ENCODE results near the gene CCL17.

DNA sequence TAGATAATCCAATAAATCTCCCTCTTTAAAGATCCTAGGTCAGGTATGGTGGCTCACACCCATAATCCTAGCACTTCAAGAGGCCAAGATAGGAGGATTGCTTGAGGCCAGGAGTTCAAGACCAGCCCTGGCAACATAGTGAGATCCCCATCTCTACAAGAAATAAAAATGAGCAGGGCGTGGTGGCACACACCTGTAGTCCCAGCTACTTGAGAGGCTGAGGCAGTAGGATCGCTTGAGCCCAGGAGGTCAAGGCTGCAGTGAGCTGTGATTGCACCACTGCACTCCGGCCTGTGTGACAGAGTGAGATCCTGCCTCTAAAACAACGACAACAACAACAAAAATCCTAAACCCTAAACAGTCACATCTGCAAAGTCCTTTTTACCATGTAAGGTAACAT lies 48.0 kb upstream of the CCL17 start:
- no peak for TF ChIP-seq POLR2A (IDR thresholded peaks at IDR 0.05)
- no peak for TF ChIP-seq CTCF (IDR thresholded peaks at IDR 0.05)

Data from upper lobe of left lung (tissue), 4 donors.